GM19043 (cell line): ENCODE measurements around the gene NAV2.

Experiments used
- ATAC-seq: cut with Tn5 transposase; IDR thresholded peaks from one replicate; pipeline ENCODE4 v1.9.1; 2021; ENCODE audit warnings: low read depth; ENCODE audit not compliant: unreplicated experiment

Gene NAV2

GRCh38 chr11:20042045-20042639 is 329.5 kb downstream of the NAV2 start:
- ATAC-seq: no peak

- no peak for ATAC-seq
Measured at GRCh38 chr11:20042811-20043341, 330.2 kb downstream of the NAV2 start.

GRCh38 chr11:20043992-20044391 is 331.4 kb downstream of the NAV2 start:
- no peak for ATAC-seq

GRCh38 chr11:20045098-20045688 is 332.6 kb downstream of the NAV2 start:
- ATAC-seq: no peak

GRCh38 chr11:20046416-20046815 is 333.8 kb downstream of the NAV2 start:
- ATAC-seq: no peak

- no peak for ATAC-seq
Measured at GRCh38 chr11:20047006-20047768, 334.6 kb downstream of the NAV2 start.

- no peak for ATAC-seq
Measured at GRCh38 chr11:20047769-20048154, 335.1 kb downstream of the NAV2 start.

- ATAC-seq: no peak
Measured at GRCh38 chr11:20048246-20048645, 335.6 kb downstream of the NAV2 start.

GRCh38 chr11:20048707-20049106 is 336.1 kb downstream of the NAV2 start:
- ATAC-seq: no peak

- ATAC-seq: no peak
Measured at GRCh38 chr11:20049231-20049630, 336.6 kb downstream of the NAV2 start.

- no peak for ATAC-seq
Measured at GRCh38 chr11:20050048-20050447, 337.4 kb downstream of the NAV2 start.

GRCh38 chr11:20050551-20051333 is 338.1 kb downstream of the NAV2 start:
- no peak for ATAC-seq

GRCh38 chr11:20051469-20052399 is 339.1 kb downstream of the NAV2 start:
- ATAC-seq: no peak

- ATAC-seq: no peak
Measured at GRCh38 chr11:20053572-20053971, 340.9 kb downstream of the NAV2 start.

- no peak for ATAC-seq
Measured at GRCh38 chr11:20054584-20054983, 341.9 kb downstream of the NAV2 start.

GRCh38 chr11:20055312-20055711 is 342.7 kb downstream of the NAV2 start:
- no peak for ATAC-seq

GRCh38 chr11:20056109-20056949 is 343.7 kb downstream of the NAV2 start:
- no peak for ATAC-seq

GRCh38 chr11:20056950-20057943 is 344.6 kb downstream of the NAV2 start:
- no peak for ATAC-seq
